Upper lobe of left lung (tissue), 4 donors: Measurements from ENCODE around the gene MAP3K9.

Experiments used
- CTCF ChIP-seq, 6 experiments: fragments of 450-650 bp in 4 of 6; fragments of 200-600 bp in 2 of 6; sonication (generic) in 2 of 6; IDR thresholded peaks; one replicate each; pipeline ENCODE4 v1.5.1; 2016 to 2019; ENCODE audit warnings: antibody characterized with exemption in 6 of 6
- POLR2A ChIP-seq, 4 donors: fragments of 450-650 bp; IDR thresholded peaks; one replicate each; pipeline ENCODE4 v1.5.1; 2016 to 2017; ENCODE audit warnings: antibody characterized with exemption in 4 of 4, mild to moderate bottlenecking in 2 of 4

- TF ChIP-seq CTCF (IDR thresholded peaks at IDR 0.05) (no peak), POLR2A (IDR thresholded peaks at IDR 0.05) (no peak)
Measured at GRCh38 chr14:70708717-70709570, 100.4 kb downstream of the MAP3K9 start.
